Measurements from ENCODE around the gene ELFN2. TPM values are rescaled to one million over a fixed set of nuclear protein-coding genes. Genes with fewer than 3 reads are reported as not detected.
A peak's percentile ranks its signal among the peaks of the same experiment; 100 is the strongest.

Gene ELFN2
- total and polyA plus RNA-seq, 2 of the 13 experiments (the other 11 are each of a cell fraction or from before 2014, with no cell fraction given): 0.01 TPM; not detected in 1

- no peak for TF ChIP-seq ZNF609 (CRISPR knock-in tag; IDR thresholded peaks at IDR 0.05; ENCODE audit: borderline replicate concordance)
- no peak for TF ChIP-seq BATF2 (CRISPR knock-in tag; IDR thresholded peaks at IDR 0.05)
- TF ChIP-seq NCOA2 (CRISPR knock-in tag; IDR thresholded peaks at IDR 0.05): no peak
- TF ChIP-seq ZNF326 (CRISPR knock-in tag; IDR thresholded peaks at IDR 0.05; ENCODE audit: borderline replicate concordance): no peak
- peak; percentile 17; the same call in 1 of the 2 replicates for TF ChIP-seq KDM2A (CRISPR knock-in tag; IDR thresholded peaks at IDR 0.05; ENCODE audit: borderline replicate concordance, low read depth)
- no peak for TF ChIP-seq ZBTB2 (CRISPR knock-in tag; IDR thresholded peaks at IDR 0.05; ENCODE audit: low read depth)
- TF ChIP-seq ETV6 (CRISPR knock-in tag; conservative IDR thresholded peaks at IDR 0.05): no peak
- TF ChIP-seq RAD21 (CRISPR knock-in tag; IDR thresholded peaks at IDR 0.05): peak; percentile 48; the same call in 1 of the 2 replicates
- no peak for TF ChIP-seq SCMH1 (CRISPR knock-in tag; IDR thresholded peaks at IDR 0.05; ENCODE audit: borderline replicate concordance)
- TF ChIP-seq ZNF121 (CRISPR knock-in tag; IDR thresholded peaks at IDR 0.05): no peak
- TF ChIP-seq ZNF530 (CRISPR knock-in tag; IDR thresholded peaks at IDR 0.05; ENCODE audit: low read depth): no peak
- no peak for TF ChIP-seq ELF3 (CRISPR knock-in tag; IDR thresholded peaks at IDR 0.05)
- peak; percentile 67 for TF ChIP-seq SMC3 (IDR thresholded peaks at IDR 0.05; ENCODE audit: low read length)
These were observed 1.6 kb upstream of the ELFN2 start (continued) for GRCh38 chr22:37428649-37429586.

All from HepG2 (cell line).